ENCODE measurements around the gene MYL11.
"Not testable (repeated sequence)": the region's sequence is repeated elsewhere in the genome, so short reads cannot be mapped to it uniquely, and the experiment has no call there.

- TF ChIP-seq, protein P1, sequence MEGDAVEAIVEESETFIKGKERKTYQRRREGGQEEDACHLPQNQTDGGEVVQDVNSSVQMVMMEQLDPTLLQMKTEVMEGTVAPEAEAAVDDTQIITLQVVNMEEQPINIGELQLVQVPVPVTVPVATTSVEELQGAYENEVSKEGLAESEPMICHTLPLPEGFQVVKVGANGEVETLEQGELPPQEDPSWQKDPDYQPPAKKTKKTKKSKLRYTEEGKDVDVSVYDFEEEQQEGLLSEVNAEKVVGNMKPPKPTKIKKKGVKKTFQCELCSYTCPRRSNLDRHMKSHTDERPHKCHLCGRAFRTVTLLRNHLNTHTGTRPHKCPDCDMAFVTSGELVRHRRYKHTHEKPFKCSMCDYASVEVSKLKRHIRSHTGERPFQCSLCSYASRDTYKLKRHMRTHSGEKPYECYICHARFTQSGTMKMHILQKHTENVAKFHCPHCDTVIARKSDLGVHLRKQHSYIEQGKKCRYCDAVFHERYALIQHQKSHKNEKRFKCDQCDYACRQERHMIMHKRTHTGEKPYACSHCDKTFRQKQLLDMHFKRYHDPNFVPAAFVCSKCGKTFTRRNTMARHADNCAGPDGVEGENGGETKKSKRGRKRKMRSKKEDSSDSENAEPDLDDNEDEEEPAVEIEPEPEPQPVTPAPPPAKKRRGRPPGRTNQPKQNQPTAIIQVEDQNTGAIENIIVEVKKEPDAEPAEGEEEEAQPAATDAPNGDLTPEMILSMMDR (IDR thresholded peaks at IDR 0.05), result not testable (repeated sequence)
- not testable (repeated sequence) for TF ChIP-seq POLR2A (IDR thresholded peaks at IDR 0.05)
Measured at GRCh38 chr16:30337964-30338357, 36.6 kb upstream of the MYL11 start.

Measured in lower leg skin (tissue), 3 donors.